Activated effector memory CD4-positive, alpha-beta T cell treated with anti-CD3 and anti-CD28 coated beads, Interleukin-2, amount 50 U/mL, for 16 hours (primary cell): ENCODE data around the gene SDHA.
"Not testable (repeated sequence)": the region's sequence is repeated elsewhere in the genome, so short reads cannot be mapped to it uniquely, and the experiment has no call there.

ENCODE experiments used
- DNase-seq: peaks from one replicate; pipeline ENCODE4 v3.0.0-alpha.2; 2020

The SDHA gene

GRCh38 chr5:223791-224190, 5.7 kb downstream of the SDHA start:
- no peak for DNase-seq

- DNase-seq = peak; percentile 28
These were observed 7.2 kb downstream of the SDHA start for GRCh38 chr5:225334-225733.

GRCh38 chr5:227375-227774, 9.3 kb downstream of the SDHA start:
- DNase-seq = peak; percentile 8

GRCh38 chr5:228886-229285, 10.8 kb downstream of the SDHA start:
- no peak for DNase-seq

DNA sequence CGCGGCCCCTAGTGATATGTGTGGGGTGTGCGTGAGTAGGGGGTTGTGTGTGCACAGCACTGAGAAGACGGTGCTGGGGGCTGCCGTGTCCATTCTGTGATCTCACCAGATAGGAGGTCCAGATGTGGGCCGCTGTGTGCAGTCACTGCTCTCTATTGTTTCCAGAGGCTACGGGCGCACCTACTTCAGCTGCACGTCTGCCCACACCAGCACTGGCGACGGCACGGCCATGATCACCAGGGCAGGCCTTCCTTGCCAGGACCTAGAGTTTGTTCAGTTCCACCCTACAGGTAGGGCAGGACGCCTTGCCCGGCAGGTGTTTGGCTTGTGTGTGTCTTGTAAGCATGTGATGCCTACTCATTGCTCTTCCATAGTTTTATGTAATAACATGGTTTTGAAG, 12.6 kb downstream of the SDHA start:
- DNase-seq = peak; percentile 56

DNA sequence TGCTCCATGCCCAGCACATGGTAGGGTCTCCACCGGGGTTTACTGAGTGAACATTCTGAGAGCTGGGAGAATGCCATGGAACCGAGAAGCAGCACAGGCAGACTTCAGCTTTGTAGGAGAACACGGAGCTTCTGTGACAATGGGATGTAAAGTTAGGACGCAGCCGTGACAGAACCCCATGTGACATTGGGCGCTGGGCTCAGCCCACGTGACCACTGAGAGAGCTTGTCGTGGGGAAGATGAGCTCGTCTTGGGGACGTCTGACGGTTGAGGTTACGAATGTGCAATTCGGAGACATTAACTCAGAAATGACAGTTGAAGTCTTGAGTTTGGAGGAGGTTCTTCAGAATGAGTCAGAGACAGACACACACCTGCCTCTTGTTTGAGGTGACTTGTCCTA, 13.5 kb downstream of the SDHA start:
- DNase-seq = no peak

DNA sequence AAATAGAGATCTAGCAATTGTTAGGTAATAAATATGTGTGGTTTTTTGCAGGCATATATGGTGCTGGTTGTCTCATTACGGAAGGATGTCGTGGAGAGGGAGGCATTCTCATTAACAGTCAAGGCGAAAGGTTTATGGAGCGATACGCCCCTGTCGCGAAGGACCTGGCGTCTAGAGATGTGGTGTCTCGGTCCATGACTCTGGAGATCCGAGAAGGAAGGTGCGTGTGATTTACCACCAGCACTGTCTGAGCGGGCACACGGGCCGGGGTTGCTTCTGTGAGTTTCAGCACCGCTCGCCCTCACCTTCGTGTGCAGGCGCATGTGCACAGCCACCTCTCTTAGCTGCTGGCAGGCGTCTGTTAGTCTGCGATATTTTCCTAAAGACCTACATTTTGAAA, 15.3 kb downstream of the SDHA start:
- not testable (repeated sequence) for DNase-seq

DNA sequence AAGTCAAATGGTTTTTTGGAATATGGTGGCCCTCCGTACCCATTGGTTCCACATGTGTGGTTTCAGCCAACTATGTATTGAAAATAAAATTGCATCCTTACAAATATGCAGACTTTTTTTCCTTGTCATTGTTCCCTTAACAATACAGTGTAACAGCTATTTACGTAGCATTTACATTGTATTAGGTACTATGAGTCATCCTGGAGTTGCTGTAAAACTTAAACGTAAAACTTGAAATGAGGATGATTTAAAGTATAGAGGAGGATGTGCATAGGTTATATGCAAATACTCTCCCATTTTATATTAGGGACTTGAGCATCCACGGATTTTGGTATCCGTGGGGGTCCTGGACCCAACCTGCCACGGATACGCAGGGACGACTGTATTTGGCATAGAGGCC, 16.3 kb downstream of the SDHA start:
- DNase-seq = no peak

DNA sequence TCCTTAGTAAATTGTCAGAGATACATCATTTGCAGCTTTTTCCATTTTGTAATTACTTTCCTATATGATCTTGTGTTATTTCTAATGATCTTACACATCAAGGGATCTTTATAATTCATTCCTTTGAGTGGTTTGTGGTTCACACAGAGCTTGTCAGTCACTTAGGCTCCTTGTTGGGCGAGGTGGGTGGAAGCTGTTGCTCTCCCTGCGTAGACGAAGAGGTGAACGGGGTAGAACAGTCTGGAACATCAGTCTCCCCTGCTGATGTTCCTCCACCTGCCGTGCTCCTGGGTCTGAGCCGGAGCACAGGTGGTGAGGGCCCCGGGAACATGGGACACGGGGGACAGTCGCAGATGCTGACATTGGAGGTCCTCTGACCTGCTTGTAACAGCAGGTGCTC, 17.4 kb downstream of the SDHA start:
- DNase-seq = not testable (repeated sequence)

GRCh38 chr5:237931-238330, 19.8 kb downstream of the SDHA start:
- not testable (repeated sequence) for DNase-seq

- DNase-seq = not testable (repeated sequence)
These were observed 22.4 kb downstream of the SDHA start for GRCh38 chr5:240550-240949.

DNA sequence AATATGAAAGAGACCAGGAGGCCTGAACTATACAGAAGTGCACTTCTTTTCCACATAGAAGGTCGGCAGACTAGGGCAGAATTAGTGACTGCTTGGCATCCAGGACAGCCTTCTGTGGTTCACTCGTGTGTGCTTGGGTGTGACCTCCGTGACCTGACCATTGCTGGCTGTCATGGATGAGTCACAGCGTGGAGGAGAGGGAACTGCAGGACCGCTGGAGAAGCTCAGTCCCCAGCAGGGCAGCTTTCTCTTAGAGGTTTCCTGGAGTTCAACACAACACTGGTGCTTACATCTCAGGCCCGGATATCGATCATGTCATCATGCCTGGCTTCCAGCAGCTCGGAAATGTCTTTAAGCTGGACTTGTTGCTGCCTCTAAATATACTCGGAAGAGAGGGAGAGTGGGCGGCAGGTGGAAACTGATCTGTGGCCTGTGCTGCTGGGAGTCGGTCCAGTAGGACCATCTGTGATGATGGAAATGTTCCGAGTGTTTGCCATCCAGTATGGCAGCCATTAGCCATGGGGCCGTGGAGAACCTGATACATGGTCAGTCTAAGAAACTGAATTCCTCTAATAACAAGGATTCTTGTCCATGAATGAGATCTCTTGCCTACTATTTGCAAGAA, 23.0 kb downstream of the SDHA start:
- DNase-seq = not testable (repeated sequence)

DNA sequence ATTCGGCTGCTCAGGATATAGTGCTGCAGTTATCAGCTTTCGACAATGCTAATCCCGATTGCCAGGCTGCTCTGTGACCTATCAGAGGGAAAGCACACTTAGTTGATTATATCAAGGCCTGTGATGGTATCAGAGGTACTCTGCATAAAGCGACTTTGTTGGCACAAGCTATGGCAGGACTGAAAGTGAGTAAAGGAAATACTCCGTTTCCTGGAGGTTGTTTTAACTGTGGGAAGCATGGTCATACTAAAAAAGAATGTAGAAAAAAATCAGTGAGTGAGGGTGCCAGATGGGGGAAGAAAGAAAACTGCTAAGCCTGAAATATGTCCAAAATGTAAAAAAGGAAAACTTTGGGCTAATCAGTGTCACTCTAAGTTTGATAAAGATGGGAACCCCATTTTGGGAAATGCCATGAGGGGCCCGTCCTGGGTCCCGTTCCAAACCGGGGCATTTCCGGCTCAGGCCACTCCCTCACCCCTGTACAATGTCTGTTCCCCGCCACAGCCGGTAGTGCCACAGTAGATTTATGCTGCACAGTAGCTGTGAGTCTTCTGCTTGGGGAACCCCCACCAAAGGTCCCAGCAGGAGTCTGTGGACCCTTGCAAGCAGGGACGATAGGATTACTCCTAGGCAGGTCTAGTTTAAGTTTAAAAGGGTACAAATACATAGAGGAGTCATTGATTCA, 25.7 kb downstream of the SDHA start:
- peak; percentile 69 for DNase-seq

- DNase-seq = not testable (repeated sequence)
These were observed 27.6 kb downstream of the SDHA start for GRCh38 chr5:245717-246116.

DNA sequence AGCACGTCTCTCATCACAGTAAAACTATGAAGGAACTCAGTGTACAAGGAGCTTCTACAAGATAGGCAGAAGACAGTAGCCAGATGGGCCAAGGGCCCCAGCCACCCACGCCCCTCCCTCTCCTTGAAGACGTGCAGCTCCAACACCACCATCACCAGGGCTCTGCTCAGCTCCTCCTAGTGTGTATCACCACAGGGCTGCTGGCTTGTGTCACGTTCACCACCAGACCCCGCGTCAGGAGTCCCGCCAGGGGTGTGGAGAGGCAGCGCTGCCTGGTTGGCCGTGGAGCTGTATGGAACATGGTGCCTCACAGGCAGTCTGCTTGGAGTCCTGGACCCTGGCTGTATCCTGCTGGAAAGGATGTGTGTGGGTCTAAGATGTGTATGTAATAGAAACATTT, 32.3 kb downstream of the SDHA start:
- DNase-seq = not testable (repeated sequence)

- DNase-seq = not testable (repeated sequence)
These were observed 32.9 kb downstream of the SDHA start for GRCh38 chr5:251016-251415.

GRCh38 chr5:251538-251937, 33.4 kb downstream of the SDHA start:
- not testable (repeated sequence) for DNase-seq

- not testable (repeated sequence) for DNase-seq
These were observed 33.9 kb downstream of the SDHA start for GRCh38 chr5:251975-252374.

- DNase-seq = no peak
These were observed 34.4 kb downstream of the SDHA start for GRCh38 chr5:252546-252945.

GRCh38 chr5:254322-254721, 36.2 kb downstream of the SDHA start:
- DNase-seq = not testable (repeated sequence)

- DNase-seq = not testable (repeated sequence)
These were observed 37.0 kb downstream of the SDHA start for GRCh38 chr5:255116-255515.

DNA sequence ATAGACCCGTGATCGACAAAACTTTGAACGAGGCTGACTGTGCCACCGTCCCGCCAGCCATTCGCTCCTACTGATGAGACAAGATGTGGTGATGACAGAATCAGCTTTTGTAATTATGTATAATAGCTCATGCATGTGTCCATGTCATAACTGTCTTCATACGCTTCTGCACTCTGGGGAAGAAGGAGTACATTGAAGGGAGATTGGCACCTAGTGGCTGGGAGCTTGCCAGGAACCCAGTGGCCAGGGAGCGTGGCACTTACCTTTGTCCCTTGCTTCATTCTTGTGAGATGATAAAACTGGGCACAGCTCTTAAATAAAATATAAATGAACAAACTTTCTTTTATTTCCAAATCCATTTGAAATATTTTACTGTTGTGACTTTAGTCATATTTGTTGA, 38.2 kb downstream of the SDHA start:
- DNase-seq = not testable (repeated sequence)

- no peak for DNase-seq
These were observed 39.0 kb downstream of the SDHA start for GRCh38 chr5:257148-257547.

DNA sequence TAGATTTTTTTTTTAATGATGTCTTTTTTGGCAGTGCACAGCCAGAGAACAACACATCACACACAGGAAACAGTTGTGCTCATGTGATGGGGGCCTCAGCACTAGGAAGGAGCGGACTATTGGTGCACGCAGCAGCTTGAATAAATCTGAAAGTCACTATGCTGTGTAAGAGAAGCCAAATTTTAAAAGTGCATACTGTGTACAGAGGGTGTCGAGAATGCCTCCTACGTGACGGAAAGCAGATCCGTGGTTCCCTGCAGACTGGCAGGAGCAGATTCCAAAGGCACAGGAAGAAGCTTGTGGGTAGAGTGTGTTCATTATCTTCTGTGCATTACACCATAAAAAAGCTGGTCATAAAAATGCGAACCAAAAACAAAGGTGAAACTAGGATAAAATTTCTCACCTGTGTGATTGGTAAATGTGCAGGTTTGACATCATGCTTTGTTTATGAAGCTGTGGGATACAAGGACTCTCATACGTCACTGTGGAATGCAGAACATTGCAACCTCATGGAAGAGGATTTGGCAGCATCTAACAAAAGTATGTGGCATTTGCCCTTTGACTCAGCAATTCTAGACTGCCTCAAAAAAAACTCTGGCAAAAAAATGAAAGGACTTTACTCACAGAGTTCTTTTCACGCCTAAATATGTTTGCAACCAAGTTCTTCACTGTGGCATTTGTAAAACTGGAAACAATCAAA, 45.3 kb downstream of the SDHA start:
- not testable (repeated sequence) for DNase-seq
